Sciatic nerve (tissue), 2 donors: ENCODE results near the gene ARID1B. TPM values are rescaled to one million over a fixed set of nuclear protein-coding genes. Genes with fewer than 3 reads are reported as not detected.
A peak's percentile ranks its signal among the peaks of the same experiment; 100 is the strongest.
"Not testable (repeated sequence)": the region's sequence is repeated elsewhere in the genome, so short reads cannot be mapped to it uniquely, and the experiment has no call there.

Experiments used
- ATAC-seq: fragments of 200-7000 bp; cut with Tn5 transposase; one replicate; pipeline ENCODE4 v1.9.1; 2020; ENCODE audit warnings: mild to moderate bottlenecking, moderate library complexity
- DNase-seq: peaks from one replicate; pipeline ENCODE4 v3.0.0-alpha.2; 2020; ENCODE audit warnings: low spot score
- intact Hi-C: fragments of 100-400 bp; cut with DNase I; formaldehyde crosslinking; loops from one replicate; pipeline ENCODE4 v1.14.2; 2022
- total RNA-seq: library from RNA; stranded (reverse); fragmentation: NEBNext Ultra II Directional; extraction: Animal tissue kit (Norgen Biotek cat#: 25700); gene quantifications from one replicate; pipeline ENCODE4 v1.2.1, GENCODE V29; 2021
- donor health status: DM: no; HTN: no; CAD: no.
- donor health status: DM: no; HTN: no; CAD: no.

ARID1B gene
- total RNA-seq, 1 donor from 2014 or later = 142 TPM

DNA sequence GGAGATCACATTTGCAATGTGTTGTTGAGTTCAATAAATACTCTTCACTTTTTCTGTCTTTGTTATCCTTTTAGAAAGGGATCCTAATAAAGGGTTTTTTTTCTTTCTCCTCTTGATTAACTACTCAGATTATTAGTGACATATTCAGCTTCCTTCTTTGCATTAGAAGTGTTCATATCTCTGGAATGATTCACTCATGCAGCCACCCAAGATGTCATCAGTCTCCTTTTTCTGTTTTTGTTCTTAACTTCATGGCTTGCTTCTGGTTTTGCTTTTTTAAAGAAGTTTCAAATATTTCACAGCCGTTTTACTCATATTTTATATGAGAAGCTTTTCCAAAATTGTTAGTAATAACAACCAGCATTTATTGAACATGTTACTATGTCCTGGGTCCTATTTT, 358.5 kb downstream of the ARID1B start:
- DNase-seq = no peak
- intact Hi-C loops = no loop called here
- ATAC-seq = no peak

DNA sequence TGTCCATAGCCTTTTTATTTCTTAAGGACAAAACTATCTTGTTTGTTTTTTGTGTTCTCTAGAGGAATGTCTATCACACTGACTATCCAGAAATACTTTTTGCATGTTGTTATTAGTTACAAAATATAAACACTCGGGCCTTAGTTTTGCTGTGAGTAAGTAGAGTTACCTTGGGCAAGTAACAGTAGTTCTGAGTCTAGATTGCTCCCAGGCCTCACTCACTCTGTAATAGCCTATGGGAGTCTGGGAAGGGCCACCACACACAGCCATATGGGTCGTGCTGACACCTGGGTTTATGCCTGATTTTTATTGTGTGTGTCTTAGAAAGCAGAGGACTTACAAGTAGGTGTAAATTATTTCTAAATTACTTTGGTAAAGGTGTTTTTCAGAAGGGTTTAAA, 360.3 kb downstream of the ARID1B start:
- ATAC-seq (no peak), DNase-seq (no peak)
- intact Hi-C loops = no loop called here

DNA sequence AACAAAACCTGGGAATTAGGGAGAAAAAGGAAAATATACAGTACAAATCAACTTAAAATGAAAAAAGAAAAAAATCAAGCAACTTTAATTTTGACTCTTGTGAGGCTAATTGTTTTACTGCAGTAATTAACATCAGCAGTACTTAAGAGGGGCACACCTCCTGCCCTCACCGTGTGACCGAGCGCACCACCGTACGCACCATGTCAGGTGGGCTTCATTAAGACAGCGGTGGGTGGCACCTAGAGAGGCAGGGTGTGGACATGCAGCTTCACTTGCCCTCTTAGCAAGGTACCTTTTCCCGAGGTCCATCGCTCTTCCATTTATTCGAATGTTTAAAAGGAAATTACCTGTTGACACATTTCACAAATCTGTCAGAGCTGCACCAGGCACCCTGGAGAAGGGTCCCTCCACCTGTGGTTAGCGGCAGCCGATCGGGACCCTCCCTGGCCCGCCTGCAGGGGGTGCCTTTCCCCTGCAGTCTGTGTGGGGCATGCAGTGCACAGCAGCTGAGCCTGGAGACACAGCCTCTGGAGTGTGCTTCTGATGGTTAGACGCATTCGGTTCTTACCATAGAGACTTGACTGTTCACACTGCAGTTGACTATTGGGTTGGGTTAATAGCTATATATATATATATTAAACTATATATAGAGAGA, 362.0 kb downstream of the ARID1B start:
- intact Hi-C loops = no loop called here
- ATAC-seq (no peak), DNase-seq (no peak)

DNA sequence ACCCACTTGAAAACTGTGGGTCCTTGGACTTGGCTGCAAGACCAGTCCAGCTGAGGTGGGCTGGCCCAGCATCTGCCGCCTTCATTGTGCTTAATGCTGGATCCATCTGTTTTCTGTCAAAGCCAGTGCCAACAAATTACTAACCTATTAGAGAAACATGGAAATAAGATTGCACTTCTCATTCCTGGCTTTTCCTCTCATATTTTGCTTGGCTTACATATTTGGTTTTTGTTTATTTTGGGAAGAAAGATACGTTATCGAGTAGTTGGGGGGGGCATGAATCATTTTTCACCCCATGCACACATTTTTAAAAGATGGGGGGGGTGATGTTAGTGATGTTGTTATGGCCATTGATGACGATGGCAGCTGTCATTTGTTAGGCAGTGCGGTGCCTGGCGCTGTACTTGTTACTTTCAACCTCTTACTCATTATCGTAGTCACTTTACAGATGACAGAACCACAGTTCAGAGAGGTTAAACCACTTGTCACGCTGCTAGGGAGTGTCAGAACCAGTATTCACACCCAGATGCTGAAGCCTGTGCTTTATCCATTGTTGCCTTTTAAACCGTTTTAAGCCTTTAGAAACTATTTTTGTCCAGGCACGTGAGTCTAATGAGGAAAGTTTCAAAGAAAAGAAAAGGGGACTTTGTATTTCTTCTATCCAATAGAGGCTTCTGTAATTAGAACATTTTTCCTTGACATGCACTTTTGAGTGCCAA, 366.2 kb downstream of the ARID1B start:
- ATAC-seq (peak; percentile 57), DNase-seq (no peak)
- intact Hi-C loops = no loop called here

DNA sequence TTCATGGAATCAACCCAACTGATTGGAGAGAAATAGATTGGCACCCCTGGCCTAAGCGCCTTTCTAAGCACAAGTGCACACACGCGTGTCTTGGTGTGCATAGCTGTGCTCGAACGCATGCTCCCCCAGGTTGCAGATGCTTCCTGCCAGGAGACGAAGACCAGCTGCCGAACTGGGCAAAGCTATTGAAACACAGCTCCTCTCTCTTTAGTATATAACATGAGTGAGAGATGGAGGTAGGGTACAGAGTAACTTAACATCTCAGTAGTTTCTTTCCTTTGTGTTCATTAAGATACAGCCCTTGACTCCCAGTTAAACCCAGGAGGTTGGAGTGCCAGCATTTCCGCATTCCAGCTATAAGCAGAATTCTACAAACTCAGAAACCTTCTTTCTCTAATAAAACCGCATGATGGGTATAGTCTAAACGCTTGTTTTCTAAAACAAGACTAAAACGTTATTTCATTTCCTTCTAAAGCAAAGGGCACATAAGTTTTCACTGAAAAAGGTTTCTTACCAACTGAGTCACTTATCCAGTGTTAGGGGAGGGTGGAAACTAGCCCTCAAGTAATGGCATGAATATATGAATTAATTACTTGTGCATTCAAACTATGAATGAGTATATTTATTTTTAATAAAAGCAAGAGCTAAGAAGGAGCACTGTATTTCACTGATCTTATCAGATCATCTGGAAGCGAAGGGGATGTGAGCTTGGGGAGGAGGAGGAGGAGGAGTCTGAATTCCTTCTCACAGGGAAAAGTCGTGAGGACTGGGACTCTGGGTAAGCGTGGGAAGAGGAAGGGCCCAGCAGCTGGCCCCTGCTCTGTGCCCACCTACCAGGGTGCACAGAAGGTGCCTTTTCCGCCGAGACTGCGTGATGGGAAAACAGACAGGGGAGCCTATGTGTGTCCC, 367.0 kb downstream of the ARID1B start:
- intact Hi-C loops = no loop called here
- no peak for DNase-seq
- peak; percentile 25 for ATAC-seq

DNA sequence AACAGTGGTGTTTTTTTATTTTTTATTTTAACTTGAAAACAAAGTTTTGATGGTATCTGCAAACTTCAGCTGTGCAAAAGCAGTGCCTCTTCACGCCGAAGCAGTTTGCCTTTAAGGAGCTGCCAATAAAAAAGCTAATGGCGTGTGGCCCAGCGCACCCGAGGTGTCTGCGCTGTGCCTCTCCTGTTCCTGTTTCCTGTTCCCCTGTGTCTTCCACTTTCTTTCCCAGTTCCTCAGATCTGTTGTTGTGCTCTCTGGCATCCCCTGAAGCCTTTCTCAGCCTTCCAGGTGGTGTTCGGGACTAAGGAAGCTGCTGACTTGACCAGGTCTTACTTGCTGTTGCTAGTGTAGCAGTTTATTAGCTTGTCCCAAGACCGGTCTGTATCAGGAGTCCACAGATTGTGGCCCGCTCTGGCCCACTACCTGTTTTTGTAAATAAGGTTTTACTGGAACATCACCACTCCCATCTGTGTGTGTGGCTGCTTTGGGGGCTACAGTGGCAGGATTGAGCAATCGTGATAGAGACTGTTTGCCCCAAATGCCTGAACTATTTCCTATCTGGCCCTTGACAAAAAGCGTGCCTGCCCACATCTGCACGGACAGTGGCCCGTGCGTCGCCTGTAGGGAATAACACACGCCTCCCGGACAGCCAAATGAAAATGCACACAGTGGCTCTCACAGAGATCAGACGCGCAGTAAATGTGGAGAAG, 367.8 kb downstream of the ARID1B start:
- DNase-seq (no peak), ATAC-seq (peak; percentile 73)
- intact Hi-C loops = no loop called here

DNA sequence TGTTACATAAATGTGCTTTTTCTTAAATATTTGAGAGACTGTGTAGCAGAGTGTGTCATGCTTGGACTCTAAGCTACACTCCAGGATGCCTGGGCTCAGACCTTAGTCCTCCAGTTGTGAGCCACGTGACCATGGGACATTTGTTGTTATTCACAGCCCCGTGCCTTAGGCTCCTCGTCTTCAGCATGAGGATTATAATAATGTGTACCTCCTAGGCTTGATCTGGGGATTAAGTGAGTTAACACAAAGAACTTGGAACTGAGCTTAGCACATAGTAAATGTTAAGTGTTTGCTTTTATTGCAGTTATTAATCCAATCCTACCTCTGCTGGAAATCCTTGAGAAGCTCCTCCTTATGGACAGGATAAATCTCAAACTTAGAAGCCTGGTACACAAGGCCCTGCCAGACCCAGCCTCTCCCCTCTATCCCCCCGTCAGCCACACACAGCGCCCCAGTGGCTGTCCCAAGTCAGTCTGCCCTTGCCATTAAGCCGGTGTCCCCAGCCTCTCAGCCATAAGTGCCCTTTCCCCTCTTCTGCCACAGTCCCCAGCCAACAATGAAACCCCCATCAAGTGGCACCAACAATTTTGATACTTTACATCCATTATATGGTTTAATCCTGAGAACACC, 368.6 kb downstream of the ARID1B start:
- peak; percentile 68 for ATAC-seq
- intact Hi-C loops = no loop called here

DNA sequence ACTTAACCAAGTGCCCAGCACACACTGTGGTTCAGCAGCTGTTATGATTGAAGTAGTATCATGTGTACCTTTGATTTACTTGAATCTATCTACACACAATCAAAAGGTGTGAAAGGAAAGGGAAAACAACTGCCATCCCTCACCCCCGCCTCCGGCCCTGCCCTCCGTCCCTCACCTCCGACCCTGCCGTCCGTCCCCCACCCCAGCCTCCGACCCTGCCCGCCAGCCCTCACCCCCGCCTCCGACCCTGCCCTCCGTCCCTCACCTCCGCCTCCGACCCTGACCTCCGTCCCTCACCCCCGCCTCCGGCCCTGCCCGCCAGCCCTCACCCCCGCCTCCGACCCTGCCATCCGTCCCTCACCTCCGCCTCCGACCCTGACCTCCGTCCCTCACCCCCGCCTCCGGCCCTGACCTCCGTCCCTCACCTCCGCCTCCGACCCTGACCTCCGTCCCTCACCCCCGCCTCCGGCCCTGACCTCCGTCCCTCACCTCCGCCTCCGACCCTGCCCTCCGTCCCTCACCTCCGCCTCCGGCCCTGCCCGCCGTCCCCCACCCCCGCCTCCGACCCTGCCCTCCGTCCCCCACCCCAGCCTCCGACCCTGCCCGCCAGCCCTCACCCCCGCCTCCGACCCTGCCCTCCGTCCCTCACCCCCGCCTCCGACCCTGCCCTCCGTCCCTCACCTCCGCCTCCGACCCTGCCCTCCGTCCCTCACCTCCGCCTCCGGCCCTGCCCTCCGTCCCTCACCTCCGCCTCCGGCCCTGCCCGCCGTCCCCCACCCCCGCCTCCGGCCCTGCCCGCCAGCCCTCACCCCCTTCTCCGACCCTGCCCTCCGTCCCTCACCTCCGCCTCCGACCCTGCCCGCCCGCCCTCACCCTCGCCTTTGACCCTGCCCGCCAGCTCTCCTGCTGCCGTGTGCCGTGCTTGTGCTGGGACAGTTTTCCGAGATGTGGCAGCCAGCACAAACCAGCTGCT, 370.2 kb downstream of the ARID1B start:
- ATAC-seq, DNase-seq, intact Hi-C loops: not testable (repeated sequence)

More for the DNA sequence above, 368.6 kb downstream of the ARID1B start:
- DNase-seq = no peak

DNA sequence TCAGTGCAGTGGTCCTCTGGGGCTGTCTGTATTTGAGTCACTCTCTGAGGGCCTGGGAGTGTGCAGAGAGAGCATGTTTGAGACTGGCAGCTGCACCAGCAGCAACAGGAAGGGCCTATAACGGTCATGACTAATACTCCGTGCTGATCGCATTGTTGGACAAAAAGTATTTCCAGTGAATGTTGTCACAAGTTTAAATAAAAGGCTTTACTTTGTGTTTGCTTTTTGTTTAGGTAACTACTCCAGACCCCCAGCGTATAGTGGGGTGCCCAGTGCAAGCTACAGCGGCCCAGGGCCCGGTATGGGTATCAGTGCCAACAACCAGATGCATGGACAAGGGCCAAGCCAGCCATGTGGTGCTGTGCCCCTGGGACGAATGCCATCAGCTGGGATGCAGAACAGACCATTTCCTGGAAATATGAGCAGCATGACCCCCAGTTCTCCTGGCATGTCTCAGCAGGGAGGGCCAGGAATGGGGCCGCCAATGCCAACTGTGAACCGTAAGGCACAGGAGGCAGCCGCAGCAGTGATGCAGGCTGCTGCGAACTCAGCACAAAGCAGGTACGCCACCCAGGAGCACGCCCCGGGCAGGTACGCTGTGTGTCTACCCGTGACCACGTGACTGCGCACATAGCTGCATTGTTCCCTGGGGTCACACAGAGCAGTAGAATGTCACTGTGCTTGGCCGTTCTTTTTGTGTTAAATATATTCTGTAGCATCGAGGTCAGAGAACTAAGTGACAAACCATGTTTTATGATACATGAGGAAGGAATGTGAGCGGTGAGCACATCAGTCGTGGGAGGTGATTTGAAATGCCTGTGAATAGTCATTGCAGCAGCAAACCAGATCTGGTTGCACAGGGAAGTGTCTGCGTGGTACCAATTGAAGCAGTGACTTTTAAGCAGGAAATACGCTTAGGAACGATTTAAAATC, 371.5 kb downstream of the ARID1B start:
- intact Hi-C loops = no loop called here
- ATAC-seq (peak; percentile 19), DNase-seq (no peak)

DNA sequence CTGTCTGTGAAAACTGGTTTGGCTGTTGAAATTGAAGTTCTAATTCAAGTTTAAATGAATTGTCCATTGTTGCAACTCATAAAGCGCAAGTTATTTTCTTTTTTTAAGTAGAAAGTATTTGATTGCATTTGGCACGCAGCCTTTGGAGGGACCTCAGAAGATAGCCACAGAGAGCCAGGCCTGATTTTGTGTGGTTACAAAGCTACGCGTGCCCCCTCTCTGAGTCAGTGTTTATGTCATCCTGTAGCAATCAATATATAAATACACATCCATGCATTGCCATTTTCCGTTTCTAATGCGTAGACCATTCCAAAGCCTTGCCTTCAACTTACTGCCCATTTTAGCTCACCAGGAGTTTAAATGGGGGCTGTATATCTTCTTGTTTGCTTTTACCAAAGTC, 372.9 kb downstream of the ARID1B start:
- intact Hi-C loops = no loop called here
- DNase-seq (no peak), ATAC-seq (no peak)

DNA sequence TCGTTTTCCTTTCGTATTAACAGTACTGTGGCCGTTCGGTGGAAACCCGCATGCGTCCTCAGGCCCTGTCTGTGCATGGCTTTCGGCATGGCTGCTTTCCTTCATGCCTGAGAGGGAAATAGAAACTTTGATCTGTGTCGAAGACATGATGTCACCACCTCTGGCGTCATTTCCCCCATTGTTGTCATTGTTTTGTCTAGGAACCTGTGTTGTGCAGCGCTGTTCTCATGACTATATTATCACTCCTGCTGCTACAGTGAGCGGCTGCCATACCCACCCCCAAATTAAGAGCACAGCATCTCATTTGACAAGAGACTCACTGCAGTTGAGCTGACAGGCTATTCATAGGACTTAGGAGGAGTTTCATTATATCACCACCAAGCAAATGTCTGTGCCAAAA, 373.9 kb downstream of the ARID1B start:
- DNase-seq (no peak), ATAC-seq (no peak)
- intact Hi-C loops = no loop called here

DNA sequence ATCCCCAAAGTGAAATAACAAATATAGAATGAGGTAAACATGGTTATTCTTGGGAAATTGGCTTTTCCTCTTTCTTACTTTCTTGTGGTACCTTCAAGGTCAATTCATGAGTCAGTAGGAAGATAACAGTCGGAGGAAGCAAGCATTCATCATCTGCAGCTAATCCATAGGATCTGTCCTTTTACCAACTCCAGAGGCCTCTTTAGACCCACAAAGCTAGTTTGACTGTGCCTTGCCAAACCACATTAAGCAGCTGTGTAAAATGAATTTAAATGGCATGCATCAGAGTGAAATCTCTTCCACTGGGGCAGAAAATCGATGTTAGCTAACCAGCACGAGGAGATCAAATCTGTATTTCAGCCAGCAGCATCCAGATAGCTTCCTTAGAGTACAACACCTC, 374.8 kb downstream of the ARID1B start:
- intact Hi-C loops = no loop called here
- no peak for ATAC-seq
- no peak for DNase-seq

DNA sequence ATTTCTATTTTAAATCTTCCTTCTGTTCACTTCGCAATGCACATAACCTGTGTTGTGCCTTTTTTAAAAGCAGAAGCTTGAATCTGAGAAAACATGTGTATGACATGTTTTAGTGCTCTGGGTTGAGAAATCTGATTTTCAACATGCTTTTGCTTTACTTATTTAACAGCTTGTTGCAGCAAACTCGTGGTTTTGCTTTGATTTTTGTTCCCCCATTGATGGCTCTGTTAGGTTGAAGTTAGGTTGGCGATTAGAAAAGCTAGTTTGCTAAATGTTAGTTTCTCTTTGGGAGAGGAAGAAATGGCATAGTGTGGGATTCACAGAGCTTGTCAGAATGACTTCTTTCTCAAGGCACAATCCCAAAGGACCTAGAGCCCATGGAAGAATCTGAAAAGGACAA, 375.4 kb downstream of the ARID1B start:
- ATAC-seq (no peak), DNase-seq (no peak)
- intact Hi-C loops = no loop called here

DNA sequence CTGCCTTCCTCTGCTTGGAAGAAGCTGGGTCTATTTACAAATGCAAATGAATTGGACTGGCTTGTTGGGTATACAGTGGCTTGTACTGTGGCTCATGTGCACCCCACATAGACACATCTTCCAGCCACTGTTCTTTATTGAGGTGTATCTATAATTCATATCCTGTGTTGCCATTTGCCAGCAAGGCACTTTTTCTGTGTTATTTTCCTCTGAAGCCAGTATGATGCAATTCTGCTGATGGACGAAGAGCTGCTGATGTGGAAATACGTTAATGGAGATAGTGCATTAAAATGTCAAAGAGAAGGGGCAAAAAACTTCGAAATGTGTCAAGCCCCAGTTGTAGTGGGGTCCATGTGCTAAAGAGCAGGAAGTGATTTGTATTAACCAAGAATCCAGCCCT, 378.6 kb downstream of the ARID1B start:
- intact Hi-C loops = no loop called here
- ATAC-seq = no peak
- DNase-seq = no peak

DNA sequence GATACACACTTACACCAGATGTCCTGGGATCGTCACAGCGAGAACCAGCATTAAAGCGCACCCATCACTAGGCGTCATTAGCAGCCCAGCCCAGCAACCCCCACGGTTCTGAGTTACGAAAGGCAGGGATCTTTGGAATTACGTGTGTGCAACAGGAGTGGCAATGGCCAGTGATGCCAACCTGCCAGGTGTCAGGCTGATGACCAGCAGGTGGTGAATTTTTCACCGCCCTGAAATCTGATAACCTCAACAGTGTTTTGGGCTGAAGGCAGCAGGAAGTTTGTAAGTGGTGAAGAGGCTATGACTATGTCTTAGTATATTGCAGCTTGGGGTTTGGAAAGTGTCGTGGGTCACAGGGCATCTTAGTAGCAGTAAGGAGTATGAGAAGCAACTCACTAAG, 380.1 kb downstream of the ARID1B start:
- intact Hi-C loops = no loop called here
- DNase-seq (no peak), ATAC-seq (no peak)

DNA sequence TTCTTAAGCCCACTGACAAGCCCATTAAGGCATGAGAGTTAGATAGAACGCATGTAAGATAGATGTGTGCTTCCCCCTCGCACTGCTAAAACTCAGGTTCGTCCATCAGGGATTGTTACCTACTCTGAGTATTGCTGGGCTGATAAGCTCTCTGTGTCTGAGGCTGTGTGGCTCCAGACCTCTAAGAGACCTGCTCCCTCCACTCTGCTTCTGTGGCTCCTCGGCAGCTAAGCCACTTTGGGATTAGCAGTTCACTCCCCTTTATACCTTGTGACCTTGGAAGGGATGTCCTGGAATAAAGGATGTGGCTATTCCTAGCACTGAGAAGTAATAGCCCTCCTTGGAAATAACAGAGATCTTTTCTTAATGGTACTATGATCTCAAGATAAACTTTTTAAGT, 381.3 kb downstream of the ARID1B start:
- DNase-seq (no peak), ATAC-seq (no peak)
- intact Hi-C loops = no loop called here

DNA sequence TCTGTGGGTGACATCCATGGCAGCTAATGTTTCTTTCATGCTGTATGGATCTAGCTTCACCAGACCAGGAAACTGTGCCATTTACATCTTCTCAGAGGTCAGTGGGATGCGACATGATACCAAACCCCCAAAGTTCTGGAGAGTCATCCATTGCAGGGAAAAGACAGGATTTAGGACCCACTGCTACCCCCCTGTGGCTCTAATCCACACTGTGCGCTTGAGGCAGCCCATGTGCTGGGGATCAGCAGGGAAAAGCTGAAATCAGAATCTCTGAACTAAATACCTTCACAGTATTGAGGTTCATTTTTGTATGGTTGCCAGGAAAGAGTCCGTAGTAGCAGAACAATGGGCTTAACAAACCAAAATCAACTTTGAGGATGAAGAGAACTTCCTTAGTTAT, 381.7 kb downstream of the ARID1B start:
- ATAC-seq (no peak), DNase-seq (no peak)
- intact Hi-C loops = no loop called here
